NCI-H187 treated with DMSO at 0.1 percent for 48 hours (cell line): ENCODE data around the gene CEBPE.

Source experiments
- DNase-seq: peaks from one replicate; lab custom pipeline; 2025; lab: John Stamatoyannopoulos, UW

The CEBPE gene

DNA sequence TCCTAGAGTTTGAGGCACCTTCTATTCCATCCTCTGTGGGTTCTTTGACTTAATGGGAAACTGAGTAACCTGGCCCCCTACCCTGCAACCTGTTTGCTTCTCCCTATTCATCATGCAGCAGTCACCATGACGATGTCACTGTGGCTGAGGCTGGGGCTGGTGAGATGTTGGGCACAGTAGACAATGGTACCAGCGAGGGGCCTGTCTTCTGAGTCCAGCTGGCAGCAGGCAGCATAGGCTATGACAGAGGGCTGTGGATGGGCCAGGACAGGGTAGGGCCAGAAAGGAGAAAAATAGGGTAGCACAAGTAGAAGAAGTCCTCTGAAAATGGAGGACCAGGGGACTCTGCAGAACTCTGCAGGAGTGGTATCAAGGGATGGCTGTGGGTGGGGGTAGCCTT is 16.3 kb downstream of the CEBPE start:
- no peak for DNase-seq

DNA sequence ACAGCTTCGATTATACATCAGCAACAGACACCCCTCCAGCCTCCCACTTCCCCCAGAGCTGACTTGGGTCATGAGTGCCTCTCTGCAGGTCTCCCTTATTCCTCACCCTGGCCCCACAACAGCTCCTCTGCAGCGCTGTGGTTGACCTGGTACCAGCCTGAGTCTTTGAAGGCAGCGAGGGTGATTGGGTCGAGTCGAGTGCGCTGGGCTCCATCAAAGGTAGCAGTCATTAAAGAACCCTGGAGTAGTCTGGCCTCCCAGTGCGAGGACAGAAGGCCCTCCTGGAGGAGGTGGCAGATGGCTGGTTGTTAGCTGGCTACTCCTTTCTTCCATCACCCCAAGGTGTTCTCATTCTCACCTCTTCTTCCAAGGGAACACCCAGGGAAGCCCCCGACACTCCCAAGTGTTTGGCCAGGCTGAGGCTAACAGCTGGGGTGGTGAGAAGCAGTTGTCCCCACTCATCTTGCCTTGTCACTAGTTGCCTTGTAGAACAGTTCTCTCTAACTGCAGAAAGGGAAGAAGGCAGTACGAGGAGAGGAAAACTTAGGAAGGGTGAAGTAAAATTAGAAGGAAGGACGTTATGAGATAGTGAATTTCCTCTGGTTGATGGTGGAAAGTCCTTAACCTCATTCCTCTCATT is 16.9 kb downstream of the CEBPE start:
- no peak for DNase-seq

DNA sequence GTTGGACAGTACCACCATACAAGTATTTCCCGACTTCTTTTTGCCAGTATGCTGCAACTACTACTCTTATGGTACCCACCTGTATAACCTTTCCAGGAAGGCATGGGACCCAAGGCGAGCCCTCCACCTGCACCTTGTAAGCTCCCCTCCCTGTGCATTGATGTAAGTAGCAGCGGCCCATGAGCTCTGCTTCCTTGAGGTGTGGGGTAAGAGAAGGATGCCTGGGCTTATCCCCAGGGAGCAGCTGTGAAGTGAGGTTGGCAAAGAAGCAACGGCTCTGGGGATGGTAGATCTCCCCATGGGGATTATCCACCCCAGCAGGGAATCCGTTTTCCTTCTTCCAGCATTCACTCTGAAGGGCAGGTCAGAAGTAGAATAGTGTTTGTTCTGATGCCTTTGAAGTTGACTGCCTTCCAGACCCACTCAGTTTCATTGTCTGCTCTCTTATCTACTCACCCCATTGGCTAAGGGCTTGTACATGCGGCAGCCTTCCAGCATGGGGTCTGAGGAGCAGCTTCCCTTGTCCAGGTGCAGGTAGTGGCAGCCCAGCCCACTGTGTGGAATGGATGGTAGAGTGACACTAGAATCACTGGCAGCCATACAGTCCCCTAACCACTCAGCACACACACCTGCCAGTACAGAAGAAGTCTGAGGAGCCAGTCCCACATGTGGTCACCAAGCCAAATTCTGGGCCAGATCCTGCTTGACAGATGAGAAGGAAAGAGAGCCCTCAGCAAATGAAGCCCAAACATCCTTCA is 17.7 kb downstream of the CEBPE start:
- no peak for DNase-seq

DNA sequence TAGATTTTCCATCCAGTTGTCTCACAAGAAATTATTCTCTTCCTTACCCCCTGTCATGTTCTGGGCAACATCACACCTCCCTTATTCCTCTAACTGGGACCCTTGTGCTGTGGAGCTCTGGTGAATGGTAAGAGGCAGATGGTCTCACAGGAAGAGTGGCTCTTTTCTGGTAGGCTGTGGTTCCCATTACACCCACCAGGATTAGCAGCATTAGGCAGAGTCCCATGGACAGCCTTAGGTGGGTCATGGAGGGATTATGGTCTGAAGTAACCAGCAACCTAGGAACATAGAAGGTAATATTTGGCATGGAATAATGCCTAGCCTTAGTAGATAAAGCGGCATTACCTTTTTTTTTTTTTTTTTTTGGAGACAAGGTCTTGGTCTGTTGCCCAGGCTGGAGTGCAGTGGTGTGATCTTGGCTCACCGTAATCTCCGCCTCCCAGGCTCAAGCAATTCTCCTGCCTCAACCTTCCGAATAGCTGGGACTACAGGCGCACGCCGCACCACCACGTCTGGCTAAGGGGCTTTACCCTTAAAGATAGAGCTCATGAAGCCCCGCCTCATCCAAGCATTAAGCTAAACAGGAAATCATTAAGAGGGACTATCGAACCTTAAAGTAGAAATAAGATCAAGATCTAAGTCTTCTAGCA is 19.7 kb downstream of the CEBPE start:
- DNase-seq: no peak

DNA sequence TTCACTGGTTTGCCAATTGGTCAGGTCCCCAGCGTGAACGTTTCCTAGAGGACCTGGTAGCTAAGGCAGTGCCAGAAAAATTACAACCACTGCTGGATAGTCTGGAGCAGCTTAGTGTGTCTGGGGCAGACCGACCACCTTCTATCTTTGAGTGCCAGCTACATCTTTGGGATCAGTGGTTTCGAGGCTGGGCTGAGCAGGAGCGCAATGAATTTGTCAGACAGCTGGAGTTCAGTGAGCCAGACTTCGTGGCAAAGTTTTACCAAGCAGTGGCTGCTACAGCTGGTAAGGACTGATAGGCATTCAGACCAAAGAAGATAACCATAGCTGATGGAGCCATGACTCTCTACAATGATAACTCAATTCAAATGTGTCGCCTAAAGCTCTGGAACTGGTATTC is 21.3 kb downstream of the CEBPE start:
- no peak for DNase-seq

DNA sequence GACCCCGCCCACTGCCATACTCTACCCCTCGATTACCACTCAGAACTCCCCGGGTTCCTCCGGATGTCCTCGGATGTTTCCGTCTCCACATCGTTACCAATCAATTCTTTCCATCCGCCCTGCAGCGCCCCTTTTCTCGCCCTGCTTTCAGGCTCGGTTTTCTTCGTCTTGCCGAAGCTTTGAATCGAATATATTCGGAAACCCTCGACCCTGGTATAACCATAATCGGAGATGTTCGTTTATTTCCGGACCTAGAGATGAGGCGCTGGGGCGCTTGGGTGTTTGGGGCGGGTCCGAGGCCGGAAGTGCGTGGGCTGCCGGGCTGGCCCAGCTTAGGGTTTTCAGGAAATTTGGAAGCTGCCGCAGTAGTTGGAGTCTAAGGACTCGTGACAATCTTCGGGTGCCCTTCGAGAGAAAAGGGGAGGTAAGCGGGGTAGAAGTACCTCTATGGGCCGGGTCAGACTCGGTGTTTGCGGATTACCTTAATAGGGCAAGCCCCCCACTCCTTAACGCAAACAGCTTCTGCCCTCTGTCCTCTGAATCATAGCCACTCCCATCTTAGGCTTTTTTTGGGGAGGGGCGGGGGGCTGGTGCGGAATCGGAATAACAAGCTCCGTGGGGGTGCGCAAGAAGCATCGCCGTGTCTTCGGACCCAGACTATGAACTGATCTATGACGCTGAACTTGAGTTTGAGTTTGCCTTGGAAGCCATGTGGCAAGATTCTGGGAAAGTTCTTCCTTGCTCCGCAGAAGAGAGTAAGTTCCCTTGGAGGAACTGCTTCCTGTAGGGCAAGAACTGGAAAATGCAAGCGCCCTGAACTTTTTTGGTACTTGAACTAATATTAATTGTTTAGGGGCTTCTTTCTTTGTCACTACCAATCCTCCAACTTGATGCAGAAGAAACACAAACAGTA is 23.6 kb downstream of the CEBPE start, which contains the start of gene C14orf119:
Gene C14orf119 (plus strand): TSS at position 310 of the 913 bp plus-strand sequence. CDS start 2,154 bp downstream, outside the sequence.
- no peak for DNase-seq

DNA sequence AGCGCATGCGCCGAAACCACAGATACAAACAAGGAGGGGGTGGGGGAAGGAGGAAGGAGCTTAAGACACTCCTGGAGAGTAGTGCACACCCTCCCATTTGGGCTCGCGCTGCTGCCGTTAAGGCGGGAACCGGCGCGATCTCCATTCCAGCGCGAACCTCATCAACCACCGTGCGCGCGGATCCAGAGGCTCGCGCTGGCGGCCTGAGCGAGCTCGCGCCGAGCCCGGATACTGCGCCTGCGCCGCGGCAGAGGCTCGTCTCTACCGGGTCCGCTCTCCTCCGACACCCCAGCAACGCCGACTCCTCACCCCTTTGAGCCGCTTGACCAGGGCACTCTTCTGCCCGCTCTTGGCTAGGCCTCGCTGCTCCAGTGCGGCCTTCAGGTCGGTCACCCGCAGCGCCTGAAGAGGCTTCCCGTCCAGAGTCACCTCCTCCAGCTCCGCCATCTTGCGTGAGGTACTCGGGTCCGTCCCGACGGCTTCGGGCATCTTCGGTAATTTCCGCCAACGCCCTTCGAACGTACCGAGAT is 24.3 kb downstream of the CEBPE start, which contains the start of gene ACIN1:
Gene ACIN1 (minus strand): TSS at position 471 of the 530 bp plus-strand sequence. CDS start 24 bp downstream, at position 447.
- DNase-seq: no peak

DNA sequence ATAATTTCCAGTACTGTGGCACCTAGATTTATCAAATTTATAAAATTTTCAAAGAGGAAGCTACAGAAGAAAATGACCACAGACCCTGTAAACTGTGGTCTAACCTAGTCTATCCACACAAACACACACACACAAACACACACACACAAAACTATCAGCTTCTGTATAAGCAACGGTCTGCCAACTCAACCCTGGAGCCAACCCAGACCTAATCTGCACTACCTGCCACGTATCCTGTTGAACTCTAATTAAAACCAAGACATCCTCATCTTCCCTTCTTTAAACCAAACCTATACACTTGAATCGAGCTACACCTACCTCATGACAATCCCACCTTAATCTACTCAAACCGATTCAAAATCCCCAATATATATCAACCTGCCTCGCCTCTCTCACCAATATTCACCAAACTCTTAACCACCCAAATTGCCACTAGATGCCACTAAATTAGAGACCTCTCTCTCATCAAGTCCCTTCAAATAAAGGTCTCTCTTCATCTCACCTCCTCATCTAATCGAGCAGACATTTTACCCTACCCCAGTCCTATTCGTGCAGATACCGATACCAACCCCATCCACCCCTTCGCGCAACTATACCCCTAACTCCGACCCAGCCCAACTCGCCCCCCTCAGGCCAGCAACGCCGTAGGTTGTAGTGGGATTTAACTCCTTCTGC is 24.9 kb downstream of the CEBPE start:
- no peak for DNase-seq

DNA sequence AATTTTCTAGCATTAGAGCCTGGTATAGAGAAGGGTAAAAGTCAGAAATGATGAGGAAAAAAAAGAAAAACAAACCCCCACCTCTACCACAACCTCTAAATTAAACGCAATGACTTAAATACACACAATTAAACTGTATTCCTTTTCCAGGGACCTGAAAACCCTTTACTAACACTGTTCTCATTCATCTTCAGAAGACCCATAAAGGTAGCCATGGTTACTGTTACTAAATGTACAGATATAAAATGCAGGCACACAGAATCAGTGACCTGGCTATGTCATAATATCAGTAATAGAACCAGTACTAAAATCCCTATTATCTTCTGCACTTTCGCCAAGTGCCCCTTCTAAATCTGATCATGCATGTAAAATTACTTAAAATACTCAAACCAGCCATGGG is 25.5 kb downstream of the CEBPE start:
- no peak for DNase-seq

DNA sequence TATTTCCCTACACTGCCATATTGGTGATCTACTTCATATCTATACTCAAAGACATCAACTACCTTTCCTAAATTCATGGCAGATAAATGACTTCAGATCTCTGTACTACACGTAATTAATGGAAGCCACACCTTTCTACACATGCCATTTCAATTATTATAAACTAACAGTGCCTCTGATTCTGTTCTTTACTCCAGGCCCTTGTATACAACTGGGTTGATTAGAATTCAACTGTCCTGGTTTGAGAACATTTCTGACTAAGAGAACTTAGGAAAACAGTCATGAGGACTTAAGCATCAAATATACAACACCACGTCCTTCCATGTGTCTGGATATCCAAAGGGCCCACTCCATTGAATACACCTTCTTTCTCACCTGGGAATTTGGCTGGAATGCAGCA is 26.0 kb downstream of the CEBPE start:
- DNase-seq: no peak

DNA sequence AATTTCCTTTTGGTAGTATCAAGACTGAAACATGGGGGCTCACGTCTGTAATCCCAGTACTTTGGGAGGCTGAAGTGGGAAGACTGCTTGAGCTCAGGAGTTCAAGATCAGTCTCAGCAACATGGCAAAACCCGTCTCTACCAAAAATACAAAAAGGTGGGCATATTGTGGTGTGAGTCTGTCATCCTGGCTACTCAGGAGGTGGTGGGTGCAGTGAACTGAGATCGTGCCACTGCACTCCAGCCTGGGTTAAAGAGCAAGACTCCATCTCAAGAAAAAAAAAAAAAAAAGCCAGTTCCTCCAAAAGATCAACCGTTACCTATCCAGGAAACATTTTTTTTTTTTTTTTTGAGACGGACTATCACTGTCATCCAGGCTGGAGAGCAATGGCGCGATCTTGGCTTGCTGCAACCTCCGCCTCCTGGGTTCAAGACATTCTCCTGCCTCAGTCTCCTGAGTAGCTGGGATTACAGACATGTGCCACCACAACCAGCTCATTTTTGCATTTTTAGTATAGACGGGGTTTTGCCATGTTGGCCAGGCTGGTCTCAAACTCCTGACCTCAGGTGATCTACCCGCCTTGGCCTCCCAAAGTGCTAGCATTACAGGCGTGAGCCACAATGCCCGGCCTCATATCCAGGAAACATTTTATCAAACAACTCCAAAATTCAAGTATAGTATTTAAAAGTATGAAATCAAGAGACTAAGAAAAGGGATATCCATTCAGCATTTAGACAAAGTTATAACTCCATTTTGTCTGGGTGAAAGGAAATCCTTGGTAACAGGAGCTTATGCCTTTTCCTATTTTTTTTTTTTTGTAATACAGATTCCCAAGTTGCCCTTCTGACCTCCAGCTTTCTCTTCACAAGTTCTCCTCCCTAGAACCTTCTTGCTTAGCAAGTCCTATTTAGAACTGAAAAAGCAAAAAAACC is 27.5 kb downstream of the CEBPE start:
- no peak for DNase-seq

DNA sequence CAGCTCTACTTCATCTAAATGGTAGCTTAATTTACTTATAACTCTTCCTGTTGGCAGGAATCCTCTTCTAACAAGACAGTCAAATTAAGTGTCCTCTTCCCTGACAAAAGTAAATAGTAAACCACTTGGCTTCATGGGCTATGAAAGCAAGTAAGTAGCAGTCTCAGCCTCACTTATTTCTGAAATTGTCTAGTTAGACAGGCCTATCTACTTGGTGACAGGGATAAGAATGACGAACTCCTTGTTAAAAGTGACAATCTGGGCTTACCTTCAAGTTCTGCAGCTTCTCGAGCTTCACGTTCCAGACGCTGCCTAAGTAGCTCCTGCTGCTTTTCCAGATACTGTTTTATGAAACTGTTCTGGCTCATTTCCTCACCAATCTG is 28.8 kb downstream of the CEBPE start:
- DNase-seq: no peak

DNA sequence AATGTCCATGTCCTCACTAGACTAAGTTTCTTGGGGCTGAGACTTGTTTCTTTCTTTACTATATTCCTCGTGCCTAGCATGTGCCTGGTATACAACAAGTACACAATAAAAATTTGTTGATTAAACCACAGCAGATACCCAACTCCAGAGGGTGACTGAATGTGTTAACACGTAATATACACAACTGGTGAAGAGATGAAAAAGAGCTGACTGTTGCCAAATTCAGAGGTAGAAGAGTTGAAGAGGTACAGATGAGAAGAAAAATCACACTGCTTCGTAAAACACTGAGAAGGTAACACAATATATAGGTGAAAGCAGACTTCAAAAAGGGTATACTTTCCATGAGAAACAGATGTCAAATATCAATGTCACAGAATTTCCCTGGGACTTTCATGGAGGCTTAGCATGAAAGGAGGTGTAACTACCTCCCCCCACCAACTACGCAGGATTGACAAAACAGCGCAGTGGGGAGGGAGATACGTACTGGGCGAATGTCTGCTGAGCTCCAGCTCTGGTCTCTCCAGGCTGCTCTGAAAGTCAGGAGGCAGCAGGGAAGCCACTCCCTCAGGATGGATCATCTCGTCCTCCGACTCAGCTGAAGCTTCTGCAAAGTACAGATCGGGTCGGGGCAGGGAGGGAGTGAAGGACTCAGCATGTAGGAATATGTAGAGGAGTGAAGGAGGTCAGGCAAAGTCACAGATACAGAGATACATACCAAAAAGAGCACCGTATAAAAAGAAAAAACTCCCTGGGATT is 29.4 kb downstream of the CEBPE start:
- no peak for DNase-seq

DNA sequence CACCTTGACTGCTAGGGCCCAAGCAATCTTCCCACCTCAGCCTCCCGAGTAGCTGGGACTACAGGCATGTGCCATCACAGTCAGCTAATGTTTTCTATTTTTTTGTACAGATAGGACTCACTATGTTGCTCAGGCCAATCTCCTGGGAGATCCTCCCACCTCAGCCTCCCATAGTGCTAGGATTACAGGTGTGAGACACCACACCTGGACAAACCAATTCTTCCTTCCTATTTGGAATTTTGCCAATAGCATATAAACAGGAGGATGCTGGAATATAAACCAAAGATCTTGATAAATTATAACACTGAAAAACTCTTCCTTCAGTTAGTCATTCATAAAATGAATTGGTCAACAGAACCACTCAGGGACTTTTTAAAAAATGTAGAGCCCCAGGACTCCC is 32.5 kb downstream of the CEBPE start:
- DNase-seq: no peak

DNA sequence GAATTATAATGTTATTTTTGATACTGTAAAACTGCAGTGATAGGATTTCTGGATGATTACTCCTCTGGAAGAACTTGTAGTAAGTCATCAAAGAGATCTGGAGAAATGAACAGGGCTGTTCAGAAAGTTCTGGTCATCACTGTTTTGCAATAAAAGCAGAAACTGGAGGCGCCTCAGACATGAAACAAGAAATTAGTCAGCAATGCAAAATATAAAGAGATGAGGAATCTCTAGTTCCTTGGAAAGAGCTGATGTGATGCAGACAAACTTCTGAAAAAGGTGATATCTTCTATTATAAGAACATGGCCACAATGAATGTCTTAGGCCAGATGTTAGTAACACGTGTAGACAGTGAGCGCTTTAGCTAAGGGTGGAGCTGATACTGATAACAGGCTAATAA is 33.6 kb downstream of the CEBPE start:
- DNase-seq: no peak

DNA sequence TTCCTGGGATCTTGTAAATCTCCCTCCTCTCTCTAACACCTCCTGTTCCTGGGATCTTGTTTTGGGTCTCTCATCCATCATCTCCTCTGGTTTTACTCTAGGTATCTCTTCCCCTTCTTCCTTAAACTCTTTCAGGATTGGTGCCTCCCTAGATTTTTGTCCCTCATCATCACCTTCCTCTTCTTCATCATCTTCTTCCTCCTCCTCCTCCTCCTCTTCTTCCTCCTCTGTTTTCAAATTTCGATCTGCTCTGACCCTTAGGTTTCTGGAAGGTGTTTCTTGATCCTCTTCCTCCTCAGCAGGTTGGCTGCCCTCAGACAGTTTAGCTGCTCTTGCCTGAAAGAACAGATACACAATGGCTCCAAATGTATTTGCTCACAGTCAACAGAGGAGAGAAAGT is 38.6 kb downstream of the CEBPE start:
- no peak for DNase-seq

DNA sequence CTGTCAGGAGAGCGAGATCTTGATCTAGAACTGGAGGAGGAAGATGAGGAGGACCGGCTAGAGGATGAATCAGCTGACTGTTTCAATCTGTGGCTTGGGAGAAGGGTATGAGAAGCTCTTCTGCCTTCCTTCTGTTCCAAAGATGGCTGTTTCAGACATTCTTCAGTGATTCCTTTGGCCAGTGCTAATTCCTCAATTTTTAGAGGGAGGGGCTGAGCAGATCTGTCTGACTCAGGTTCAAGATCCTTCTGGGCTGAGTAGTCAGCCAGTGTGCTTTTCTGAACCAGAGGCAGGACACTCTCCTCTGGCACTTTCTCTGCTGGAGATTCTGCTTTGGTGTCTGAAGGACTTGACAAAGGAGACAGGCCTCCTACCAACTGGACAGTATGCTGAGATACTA is 39.3 kb downstream of the CEBPE start:
- DNase-seq: no peak

DNA sequence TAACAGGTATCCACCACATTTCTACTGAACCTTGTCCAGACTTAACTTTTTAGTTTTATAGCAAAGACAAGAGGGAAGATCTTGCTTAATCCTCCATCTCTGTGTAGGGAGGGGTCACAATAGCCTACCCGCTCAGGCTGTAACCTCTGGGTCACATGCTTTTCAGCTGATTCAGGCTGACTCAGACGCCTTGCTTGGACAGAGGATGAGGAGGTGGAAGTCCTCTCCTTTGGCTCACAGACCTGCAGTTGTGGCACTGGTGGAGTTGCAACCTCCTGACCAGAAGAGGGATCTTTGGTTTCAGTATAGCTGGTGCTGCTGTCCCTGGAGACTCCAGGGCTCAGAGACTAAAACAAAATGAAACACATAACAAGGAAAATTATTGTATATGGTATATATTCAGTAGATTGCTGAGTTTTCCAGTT is 40.4 kb downstream of the CEBPE start:
- DNase-seq: no peak

DNA sequence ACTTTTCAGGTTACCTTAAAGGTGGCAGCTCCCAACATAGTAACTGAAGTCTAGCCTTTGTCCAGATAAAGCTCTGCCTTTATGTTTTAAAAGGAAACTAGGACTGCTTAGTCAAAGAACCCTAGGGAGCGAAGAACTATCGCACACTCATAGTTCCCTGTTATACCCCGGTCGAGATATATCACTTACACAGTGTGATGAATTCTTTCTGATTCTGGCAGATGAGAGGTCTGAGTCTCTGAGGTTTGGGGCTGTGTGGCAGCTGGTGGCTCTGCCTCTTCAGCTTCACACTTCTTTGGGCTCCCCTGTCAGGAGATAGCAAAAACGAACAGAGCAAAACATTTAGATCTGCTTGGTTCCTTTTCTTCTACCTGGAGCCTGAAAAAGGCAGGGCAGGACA is 41.1 kb downstream of the CEBPE start:
- no peak for DNase-seq
